Glomerular endothelial cell (primary cell): Measurements from ENCODE around the gene ADSS1. TPM values are rescaled to one million over a fixed set of nuclear protein-coding genes. Genes with fewer than 3 reads are reported as not detected.

Experiments used
- DNase-seq: peaks from one replicate; pipeline ENCODE4 v3.0.0-alpha.2; 2011; ENCODE audit warnings: low read depth, low spot score; ENCODE audit errors: extremely low read depth
- total RNA-seq: library from RNA; depleted of rRNA; stranded (reverse); fragments of >200 nt; gene quantifications from 2 replicates; pipeline ENCODE4 v1.2.3, GENCODE V29; 2015

The ADSS1 gene
- total RNA-seq, 1 donor from 2014 or later = 4.7 TPM

DNA sequence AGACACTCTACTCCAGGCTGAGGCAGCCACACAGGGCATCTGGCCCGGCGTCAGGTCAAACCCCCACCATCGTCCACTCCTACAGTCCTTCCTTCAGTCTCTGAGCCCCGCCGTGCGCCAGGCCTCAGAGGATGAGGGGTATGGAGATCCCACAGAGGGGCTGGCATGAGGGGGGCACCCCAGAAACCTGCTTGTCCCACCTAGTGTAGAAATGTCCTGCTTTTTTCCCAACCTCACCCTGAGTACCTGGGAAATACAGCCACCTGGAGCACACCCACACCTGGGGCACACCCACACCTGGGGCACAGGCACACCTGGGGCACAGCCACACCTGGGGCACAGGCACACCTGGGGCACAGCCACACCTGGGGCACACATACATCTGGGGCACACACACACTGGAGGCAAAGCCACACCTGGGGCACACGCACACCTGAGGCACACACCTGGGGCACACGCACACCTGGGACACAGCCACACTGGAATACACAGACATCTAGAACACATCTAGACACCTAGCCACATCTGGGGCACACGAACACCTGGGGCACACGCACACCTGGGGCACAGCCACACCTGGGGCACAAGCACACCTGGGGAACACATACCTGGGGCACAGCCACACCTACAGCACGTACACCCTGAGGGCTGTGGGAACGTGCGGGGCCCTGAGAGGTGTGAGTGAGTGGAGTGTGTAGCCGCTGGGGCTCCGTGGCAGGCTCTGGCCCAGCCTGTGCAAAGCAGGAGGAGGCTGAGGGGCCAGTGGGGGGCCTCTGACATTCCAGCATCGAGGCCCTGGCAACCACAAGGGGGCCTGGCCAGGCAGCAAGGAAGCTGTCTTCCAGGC lies 53.2 kb downstream of the ADSS1 start:
- no peak for DNase-seq

DNA sequence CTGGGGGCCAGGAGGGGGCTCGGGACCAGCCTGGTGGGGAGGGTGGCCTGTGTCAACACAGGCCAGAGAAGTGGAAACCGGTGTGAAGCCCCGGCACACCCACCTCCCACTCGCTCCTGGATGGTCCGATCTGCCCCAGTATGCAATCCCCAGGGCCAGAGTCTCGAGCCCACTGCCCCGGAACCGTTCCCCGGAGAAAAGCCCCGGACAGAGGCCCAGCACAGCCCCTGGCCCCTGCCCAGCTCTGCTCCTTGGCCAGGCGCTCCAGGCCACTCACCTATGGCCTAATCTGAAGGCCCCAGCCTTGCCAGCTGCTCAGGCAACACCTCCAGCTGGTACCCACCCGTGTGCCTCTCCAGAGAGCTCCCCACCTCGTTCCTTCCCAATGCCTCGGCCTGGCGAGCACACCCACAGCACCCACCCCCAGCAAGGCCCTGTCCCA lies 53.8 kb downstream of the ADSS1 start:
- no peak for DNase-seq

DNA sequence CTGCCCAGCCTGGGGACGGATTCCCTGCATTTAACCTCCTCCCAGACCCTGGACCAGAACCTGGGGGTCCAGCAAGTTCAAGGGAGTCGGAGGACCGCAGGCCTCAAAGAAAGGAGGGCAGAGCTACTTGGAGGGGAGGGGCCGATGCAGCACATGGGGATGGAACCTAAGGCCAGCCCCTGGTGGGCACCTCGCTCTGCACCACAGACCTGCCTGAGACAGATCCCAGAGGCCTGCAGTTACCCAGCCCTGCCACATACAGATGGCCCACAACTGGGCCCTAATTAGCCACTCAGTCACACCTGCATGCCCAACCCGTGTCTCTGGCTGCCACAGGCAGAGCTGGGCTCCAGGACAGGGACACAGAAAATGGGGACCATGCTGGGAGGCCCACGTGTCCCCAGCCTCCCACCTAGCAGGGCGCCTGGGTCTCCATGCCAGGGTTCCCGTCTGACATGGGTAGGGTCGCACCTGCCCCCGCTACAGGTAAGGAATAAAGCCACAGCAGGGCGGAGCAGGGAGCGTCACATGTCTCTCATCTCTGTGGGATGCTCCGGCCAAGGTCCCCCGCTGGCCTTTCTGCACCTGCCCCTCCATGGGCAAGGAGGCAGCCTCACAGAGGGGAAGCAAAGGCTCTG lies 54.8 kb downstream of the ADSS1 start:
- DNase-seq = no peak

DNA sequence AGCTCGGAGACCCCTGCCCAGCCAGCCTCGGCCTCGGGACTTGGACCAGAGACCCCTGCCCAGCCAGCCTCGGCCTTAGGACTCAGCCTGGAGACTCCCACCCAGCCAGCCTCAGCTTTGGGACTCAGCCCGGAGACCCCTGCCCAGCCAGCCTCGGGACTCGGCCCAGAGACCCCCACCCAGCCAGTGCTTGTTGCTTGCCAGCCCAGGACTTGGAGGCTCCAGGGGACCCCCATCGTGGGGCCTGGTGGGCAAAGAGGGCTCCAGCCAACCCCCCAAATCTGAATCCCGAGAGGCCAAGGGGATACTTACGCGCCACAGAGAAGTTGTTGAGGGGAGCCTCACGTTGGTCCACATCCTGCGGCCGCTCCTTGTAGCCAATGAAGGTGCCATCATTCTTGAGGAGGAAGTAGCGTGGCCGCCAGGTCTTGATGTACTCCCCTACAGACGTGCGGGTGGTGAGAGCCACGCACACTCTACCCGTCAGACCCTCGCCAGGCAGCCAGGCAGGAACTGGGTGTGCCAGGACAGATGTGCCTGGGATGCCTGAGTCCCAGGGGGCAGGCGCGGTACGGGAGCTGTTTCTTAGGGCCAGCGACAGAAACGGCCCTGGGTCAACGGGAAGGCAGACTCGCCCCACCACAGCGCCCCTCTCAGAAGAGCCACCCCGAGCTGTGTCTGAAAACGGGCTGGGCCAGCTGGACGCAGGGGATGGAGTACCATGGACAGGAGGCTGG lies 55.9 kb downstream of the ADSS1 start:
- DNase-seq = no peak

DNA sequence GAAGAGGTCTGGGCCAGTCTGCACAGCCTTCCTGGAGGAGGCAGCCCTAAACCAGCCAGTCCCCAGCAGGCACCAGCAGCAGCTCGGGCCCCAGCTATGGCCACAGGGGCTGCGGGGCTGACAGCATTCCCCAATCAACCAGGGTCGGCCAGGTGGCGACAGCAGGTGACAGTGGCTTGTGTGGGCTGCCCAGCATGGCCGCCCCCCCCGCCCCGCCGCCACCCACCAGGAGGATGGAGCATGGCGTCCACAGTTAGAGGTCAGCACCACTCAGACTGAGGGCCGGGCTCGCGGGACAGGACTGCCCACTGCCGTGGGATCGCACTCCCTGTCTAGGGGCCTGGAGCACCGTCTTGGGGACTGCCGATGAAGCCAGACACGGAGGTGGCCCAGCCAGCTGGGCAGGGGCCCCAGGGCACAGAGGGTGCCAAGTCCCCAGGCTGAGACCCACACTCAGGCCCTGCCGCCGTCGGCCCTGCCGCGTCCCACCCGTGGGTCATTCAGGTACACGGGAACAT lies 56.5 kb downstream of the ADSS1 start:
- DNase-seq = no peak

DNA sequence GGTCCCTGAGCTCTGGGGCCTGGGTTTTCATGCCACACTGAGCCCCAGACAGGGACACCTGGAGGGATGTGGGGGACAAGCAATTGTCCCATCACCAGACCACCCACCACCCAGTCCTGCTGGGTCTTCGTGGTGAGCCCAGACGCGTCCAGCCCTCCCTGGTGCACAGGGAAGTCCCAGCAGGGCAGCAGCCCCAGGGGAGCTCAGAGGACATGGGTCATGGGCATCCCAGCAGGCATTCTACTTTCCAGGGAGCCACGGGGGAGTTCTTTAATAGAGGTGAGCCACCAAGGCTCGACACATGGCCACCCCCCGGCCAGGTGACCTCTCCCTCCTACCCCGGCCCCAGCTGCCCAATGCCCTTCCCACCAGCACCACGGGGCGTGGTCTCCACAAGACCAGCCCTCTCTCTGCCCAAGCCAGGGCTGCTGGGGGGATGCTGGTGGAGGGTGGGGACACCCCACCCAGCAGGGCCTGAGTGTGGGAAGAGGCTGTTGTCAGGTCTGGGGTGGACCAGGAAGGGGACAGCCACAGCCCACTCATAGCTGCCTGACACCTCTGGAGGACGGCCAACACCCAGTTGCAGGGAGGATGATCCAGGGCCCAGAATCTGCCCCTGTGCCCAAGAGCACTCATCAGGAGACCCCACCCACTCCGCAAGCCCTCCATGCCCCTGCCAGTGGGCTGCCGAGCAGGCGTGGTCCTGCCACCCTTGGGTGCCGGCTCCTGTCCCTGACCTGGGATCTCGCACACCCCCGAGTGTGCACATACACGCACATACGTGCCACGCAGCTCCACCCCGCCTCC lies 57.4 kb downstream of the ADSS1 start:
- no peak for DNase-seq

DNA sequence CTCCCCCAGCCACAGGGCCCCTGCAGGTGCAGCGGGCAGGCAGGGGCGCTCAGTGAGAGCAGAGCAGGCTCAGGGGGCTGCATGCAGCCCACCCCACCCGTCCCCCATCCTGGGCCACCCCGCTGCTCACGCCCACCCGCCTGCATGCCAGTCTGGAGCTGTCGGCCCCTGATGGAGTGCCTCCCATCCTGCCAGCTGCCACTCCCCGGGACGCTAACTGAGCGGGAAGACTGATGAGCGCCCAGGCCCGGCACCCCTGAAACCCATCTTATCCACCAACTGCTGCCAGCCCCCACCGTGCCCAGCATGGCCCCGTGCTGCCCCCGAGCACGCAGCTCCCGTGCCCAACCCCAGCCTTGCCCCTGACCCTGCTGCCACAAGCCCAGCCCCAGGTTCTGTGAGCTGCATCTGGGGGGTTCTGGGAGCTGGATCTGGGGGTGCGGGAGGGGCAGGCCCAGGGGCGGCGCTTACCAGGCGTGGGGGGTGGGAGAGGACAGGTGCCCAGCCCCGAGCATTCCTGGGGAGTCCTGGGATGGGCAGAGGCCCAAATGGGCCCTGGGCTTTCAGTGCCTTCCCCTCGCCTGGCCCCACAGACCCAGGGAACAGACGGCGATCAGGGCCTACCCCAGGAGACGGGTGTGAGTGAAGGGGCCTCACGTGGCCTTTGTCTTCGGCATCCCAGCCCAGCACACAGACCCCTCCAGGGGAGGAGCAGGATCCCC lies 58.2 kb downstream of the ADSS1 start:
- DNase-seq = no peak

DNA sequence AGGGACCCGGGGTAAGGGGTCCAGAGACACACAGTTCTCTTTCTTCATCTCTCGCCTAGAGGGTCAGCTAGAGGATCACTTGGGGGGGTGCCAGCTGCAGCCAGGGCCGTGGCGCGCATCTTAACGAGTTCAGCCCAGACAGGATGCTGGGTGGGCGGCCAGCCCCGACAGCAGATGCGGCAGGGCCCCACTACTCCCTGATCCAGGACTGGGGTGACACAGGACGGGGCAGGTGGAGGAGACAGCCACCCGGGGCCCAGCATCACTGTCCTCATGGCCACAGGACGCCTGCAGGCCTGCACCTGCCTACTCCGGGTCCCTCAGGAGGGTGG lies 58.7 kb downstream of the ADSS1 start:
- DNase-seq = no peak

DNA sequence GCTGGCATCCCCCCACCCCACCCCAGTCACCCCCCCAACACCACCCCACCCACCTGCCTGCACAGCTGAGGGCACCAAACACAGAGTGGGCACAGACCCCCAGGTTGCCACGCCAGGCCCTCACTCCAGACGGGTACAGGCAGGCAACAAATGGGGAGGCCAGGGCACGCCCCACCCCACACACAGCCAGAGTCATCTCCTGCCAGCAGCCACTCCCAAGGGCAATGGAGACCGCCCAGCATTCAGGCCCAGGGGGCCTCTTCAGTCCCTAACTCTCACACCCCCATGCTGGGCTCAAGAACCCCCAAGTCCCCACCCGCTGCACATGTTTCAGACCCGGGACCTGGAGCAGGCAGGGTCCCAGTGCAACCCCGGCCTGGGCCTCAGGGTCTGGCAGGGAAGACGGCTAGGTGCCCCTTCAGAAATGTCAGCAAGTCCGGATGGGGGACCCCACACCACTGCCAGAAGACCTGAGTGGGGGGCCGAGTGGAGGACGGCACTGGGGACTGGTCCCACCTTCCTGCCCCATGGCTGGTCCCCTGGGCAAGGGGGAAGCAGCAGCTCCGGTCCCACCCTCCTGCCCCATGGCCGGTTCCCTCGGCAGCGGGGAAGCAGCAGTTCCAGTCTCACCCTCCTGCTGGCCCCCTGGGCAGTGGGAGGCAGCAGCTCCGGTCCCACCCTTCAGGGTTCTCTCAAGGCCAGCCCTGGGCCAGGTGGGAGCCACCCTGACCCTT lies 59.6 kb downstream of the ADSS1 start:
- DNase-seq = no peak

DNA sequence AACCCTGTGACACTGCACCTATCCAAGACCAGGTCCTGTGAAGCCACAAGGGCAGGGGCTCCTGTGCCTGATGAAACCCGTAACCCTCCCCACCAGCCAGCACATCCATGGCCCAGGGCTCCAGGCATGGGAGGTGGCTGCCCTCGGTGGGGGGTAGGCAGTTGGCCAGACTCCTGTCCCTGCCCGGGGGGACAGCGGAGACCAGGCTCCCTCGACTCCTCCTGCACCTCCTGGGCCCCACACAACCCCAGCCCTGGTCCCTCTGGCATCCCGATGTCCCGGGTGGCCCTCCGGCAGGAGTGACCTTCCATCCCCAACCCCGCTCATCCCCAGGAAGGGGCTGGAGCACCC lies 60.2 kb downstream of the ADSS1 start:
- no peak for DNase-seq

DNA sequence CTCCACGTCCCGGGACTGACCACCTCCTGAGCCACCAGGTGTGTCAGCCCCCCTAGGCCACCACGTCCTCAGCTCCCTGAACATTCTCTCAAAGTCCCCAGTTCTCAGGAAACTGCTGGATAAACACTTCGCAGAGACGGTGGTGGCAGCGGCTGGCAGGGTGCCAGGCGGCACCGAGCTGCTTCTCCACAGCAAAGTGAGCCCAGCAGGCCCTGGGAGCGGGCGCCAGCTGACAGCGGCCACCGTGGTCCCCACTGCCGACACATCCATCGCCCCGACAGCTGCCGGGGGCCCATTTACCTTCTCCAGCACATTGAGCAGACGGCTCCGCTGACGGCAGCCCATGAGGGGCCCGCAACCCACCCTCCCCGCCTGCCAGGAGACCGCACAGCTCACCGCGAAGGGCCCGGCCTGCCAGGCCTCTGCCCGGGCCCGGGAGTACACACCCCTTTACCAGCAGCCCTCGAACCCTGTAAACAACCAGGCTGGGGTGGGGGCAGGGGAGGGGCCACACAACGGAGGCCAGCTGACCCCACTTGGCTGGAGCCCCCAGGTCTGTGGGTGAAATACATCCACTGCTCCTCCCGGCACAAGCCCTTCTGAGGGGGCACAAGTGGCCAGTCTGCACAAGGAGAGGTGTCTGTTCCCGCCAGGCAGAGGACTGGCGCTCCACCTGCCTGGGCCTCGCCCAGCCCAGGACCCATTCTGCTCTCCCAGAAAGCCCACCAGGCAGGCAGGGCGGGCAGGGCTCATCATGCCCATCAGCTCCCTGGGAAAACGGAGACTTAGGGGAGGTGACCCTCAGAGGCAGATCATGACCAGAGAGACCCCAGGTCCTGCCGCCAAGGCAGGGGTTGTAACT lies 61.0 kb downstream of the ADSS1 start:
- no peak for DNase-seq

DNA sequence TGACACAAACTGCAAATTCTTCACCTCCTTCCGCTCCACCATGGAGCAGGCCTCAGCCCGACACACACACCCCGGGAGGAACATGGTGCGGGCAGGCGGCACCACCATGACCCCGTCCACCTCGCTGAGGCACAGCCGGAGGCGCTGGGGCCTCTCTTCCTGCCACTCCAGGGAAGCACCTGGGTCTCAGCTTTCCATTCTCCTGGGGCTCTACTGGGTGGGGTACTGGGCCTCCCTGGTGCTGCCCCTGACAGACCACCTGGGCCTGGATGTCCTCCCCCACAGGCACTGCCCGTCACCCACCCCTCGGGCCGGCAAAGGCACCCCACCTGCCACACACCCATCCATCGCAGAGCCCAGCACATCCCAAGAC lies 61.7 kb downstream of the ADSS1 start:
- no peak for DNase-seq

DNA sequence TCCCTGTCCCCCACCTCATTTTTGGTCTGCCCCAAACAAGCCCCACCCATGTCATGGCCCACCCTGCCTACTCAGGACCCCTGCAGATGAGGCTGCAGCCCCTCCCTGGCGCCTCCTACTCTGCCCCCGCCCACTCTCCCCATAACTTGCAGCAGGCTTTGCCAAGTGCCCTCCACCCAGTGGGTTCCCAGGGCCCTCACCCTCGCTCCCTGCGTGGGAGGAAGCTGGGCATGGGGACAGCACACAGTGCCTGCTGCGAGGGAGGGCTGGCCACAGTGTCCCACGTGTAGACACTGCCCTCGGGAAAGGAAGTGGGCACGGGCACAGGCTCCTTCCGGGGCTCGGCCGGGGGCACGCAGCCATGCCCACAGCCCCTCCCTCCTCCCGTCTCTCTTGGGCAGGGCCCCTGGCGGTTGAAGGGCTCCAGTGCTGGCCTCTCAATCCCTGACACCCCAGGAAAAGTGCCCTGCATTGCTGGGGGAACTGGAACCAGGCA lies 62.1 kb downstream of the ADSS1 start:
- DNase-seq = no peak

DNA sequence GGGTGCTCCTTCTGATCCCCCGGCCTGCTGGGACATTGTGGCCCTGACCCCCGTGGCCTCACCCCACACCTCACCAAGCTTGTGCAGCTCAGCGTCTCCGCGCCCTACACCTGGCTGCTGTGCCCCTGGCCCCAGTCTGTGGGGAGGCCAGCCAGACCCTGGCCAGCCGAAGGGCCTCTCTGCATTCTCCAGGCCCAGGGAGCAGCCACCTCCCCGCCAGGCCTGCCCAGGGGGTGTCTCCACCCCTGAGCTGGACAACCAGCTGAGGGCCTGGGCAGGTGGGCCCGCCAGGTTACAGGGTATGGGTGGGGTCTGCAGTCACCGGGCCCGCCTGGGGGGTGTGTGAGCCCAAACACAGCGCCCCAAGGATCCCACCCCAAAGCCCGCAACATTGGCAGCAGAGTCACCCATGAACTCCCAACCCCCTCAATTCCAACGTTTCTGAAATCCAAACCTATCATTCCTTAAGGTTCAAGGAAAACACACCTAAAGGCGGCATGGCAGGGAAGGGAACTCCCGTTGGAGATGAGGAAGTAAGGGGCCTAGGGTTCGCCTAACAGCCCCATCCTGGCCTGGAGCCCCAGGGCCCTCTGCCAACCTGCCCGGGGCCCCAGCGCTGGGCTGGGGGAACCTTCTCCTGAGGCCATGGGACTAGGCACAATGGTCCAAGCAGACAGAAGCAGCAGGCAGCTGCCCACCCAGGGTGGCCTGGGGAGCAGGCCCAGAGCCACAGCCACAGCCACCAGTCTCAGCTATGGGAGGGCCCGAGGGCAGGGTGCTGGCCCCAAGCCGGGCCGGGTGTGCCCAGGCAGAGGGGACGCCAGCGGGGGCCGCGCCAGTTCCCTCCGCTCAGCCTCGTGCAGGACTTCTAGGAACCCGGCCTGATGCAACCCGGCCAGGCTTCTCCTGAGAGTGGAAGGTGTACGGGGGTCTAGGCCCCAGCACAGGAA lies 63.0 kb downstream of the ADSS1 start:
- no peak for DNase-seq

DNA sequence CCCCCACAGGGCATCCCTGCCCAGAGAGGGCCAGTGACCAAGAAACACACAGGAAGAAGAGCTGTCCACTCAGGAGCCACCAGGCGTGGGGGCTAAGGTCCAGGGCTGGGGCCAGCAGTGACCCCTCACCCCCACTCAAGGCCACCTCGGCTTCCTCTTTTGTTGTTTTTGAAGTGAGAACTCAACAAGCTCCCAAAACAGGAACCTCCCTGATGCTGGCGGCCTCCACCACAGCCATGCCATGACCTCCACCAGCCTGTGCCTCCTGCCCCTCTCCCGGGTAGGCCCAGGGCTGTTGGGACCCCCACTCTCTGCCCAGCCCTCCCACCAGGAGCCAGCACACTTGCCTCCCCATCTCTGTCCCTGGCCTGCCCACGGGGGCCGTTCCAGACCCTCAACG lies 63.7 kb downstream of the ADSS1 start:
- no peak for DNase-seq

DNA sequence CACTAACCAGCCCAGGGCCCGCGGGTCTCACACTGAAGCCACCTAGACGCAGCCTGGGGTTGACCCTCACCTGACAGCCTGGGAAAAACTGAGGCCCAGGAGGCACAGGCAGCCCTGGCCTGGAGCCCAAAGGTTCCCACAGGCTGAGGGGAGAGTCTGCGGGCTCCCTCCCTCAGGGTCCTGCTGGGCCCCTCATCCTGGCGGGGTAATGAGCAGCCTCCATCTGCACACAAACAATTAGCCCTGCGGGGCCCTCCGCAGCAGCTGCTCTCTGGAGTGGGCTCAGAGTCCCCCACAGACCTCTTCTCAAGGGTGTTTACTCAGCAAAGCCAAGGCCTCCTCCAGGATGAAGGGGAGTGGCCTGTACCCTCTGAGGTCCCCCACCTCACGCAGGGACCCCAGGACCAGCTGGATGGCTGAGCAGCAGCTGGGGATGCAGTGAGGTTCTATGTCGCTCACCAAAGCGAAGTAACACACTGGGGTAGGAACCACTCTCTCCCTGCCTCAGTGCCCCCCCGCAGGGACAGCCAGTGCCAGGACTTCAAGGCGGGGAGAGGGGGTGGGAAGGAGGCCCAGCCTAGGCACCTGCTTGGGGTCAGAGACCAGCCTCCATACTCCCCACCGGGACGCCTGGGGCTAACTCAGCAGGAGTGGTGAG lies 64.3 kb downstream of the ADSS1 start:
- no peak for DNase-seq
